GM10266 (cell line): ENCODE data around the gene COL23A1.

Experiments used
- DNase-seq: peaks from one replicate; pipeline ENCODE4 v3.0.0; 2012; ENCODE audit errors: extremely low spot score
- CTCF ChIP-seq: IDR thresholded peaks from 2 replicates; pipeline ENCODE4 v1.5.1; 2012; ENCODE audit warnings: mild to moderate bottlenecking, low read depth; ENCODE audit not compliant: control insufficient read depth, insufficient read depth; ENCODE audit errors: missing control alignments

Gene COL23A1

GRCh38 chr5:178469011-178469974, 120.9 kb downstream of the COL23A1 start:
- no peak for DNase-seq
- TF ChIP-seq CTCF: no peak

GRCh38 chr5:178468196-178468685, 122.0 kb downstream of the COL23A1 start:
- DNase-seq: no peak
- no peak for TF ChIP-seq CTCF

- no peak for DNase-seq
Observed at GRCh38 chr5:178467568-178468195, 122.5 kb downstream of the COL23A1 start.

GRCh38 chr5:178467205-178467567, 123.0 kb downstream of the COL23A1 start:
- no peak for DNase-seq
- TF ChIP-seq CTCF: no peak

More at GRCh38 chr5:178467568-178468195, 122.5 kb downstream of the COL23A1 start:
- no peak for TF ChIP-seq CTCF

GRCh38 chr5:178466342-178466741, 123.9 kb downstream of the COL23A1 start:
- TF ChIP-seq CTCF: no peak
- no peak for DNase-seq

GRCh38 chr5:178465861-178466288, 124.3 kb downstream of the COL23A1 start:
- TF ChIP-seq CTCF: no peak

More at GRCh38 chr5:178465861-178466288, 124.3 kb downstream of the COL23A1 start:
- DNase-seq: no peak
